GM12874 (cell line): Measurements from ENCODE around the gene ZBTB45.

ENCODE experiments used
- TF ChIP-seq, protein P1 (sequence below): IDR thresholded peaks from 2 replicates; pipeline ENCODE4 v1.5.1; 2011; ENCODE audit warnings: low read depth, mild to moderate bottlenecking, control low read depth, low read length, moderate library complexity; ENCODE audit not compliant: insufficient read depth

Gene ZBTB45

GRCh38 chr19:58466760-58467589 is 52.6 kb downstream of the ZBTB45 start, which contains the start of gene ZNF324:
Gene ZNF324 (plus strand): TSS chr19:58467080. CDS start chr19:58469186, 2,106 bp downstream.
- TF ChIP-seq, protein P1, sequence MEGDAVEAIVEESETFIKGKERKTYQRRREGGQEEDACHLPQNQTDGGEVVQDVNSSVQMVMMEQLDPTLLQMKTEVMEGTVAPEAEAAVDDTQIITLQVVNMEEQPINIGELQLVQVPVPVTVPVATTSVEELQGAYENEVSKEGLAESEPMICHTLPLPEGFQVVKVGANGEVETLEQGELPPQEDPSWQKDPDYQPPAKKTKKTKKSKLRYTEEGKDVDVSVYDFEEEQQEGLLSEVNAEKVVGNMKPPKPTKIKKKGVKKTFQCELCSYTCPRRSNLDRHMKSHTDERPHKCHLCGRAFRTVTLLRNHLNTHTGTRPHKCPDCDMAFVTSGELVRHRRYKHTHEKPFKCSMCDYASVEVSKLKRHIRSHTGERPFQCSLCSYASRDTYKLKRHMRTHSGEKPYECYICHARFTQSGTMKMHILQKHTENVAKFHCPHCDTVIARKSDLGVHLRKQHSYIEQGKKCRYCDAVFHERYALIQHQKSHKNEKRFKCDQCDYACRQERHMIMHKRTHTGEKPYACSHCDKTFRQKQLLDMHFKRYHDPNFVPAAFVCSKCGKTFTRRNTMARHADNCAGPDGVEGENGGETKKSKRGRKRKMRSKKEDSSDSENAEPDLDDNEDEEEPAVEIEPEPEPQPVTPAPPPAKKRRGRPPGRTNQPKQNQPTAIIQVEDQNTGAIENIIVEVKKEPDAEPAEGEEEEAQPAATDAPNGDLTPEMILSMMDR = no peak

DNA sequence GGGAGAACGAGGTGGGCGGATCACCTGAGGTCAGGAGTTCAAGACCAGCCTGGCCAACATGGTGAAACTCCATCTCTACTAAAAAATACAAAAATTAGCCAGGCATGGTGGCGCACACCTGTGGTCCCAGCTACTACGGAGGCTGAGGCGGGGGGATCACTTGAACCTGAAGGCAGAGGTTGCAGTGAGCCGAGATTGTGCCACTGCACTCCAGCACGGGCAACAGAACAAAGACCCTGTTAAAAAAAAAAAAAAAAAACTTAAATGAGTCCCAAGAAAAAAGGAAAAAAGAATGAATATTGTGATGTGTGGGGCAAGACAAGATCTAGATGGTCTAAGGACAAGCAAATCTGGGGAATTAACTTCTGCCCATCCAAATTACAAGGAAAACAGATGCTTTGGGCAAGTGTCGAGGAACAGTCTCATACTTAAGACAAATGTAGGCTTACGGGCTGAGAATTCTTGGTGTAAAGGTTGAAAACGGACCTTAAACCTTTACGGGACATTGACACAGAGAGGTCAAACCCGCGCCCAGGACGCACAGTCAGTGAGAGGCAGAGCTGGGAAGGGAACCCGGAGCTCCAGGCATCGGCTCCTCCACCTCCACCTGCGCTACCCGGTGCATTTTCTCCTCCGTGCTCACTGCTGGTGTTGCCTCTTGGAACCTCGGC is 53.4 kb downstream of the ZBTB45 start:
- TF ChIP-seq, protein P1 = no peak
